Activated CD8-positive, alpha-beta T cell treated with anti-CD3 and anti-CD28 coated beads for 36 hours (primary cell): ENCODE data around the gene CASQ2. TPM values are rescaled to one million over a fixed set of nuclear protein-coding genes. Genes with fewer than 3 reads are reported as not detected.

ENCODE experiments used
- ATAC-seq: fragments of 200-7000 bp; cut with Tn5 transposase; one replicate; pipeline ENCODE4 v1.10.0; 2021; ENCODE audit warnings: mild to moderate bottlenecking, moderate library complexity
- CTCF ChIA-PET: fragments of 350-600 bp; sonication (Branson Sonifier 250); formaldehyde crosslinking; loops from one replicate; lab custom pipeline; 2021; ENCODE audit warnings: antibody characterized with exemption; lab: Charles Lee
- POLR2A ChIA-PET: fragments of 350-600 bp; sonication (Branson Sonifier 250); formaldehyde crosslinking; loops from one replicate; lab custom pipeline; 2021; ENCODE audit warnings: antibody characterized with exemption; lab: Charles Lee
- DNase-seq: peaks from one replicate; pipeline ENCODE4 v3.0.0-alpha.2; 2020
- H3K27ac Mint-ChIP-seq: one replicate; pipeline ENCODE4 v1.8.0; 2021; ENCODE audit warnings: mild to moderate bottlenecking, mixed read lengths
- H3K27me3 Mint-ChIP-seq: one replicate; pipeline ENCODE4 v1.8.0; 2021; ENCODE audit warnings: mixed read lengths
- H3K36me3 Mint-ChIP-seq: one replicate; pipeline ENCODE4 v1.8.0; 2021; ENCODE audit warnings: low read depth, mixed read lengths
- H3K4me1 Mint-ChIP-seq: one replicate; pipeline ENCODE4 v1.8.0; 2021; ENCODE audit warnings: low read depth, mixed read lengths
- H3K4me3 Mint-ChIP-seq: one replicate; pipeline ENCODE4 v1.8.0; 2021; ENCODE audit warnings: mild to moderate bottlenecking, moderate library complexity, mixed read lengths
- H3K9me3 Mint-ChIP-seq: one replicate; pipeline ENCODE4 v1.8.0; 2021; ENCODE audit warnings: mixed read lengths
- CTCF ChIP-seq: fragments of 200-600 bp; IDR thresholded peaks from one replicate; pipeline ENCODE4 v1.8.0; 2022; ENCODE audit warnings: antibody characterized with exemption, mild to moderate bottlenecking
- intact Hi-C: fragments of 100-400 bp; cut with micrococcal nuclease; formaldehyde crosslinking; loops from one replicate; pipeline ENCODE4 v1.10.0; 2022
- total RNA-seq, 2 experiments: library from RNA; stranded (reverse); gene quantifications; one replicate each; pipeline ENCODE4 v1.2.3, GENCODE V29; 2021

Gene CASQ2
- total RNA-seq, 2 experiments from 2014 or later = not detected

GRCh38 chr1:115771094-115771846 is 2.8 kb upstream of the CASQ2 start:
- POLR2A ChIA-PET = no interaction called here
- Mint-ChIP-seq H3K27ac (no peak overlapping the region), H3K36me3 (no peaks in the 10 kb centered on the region), H3K4me3 (no peak overlapping the region), H3K9me3 (no peaks in the 10 kb centered on the region), H3K4me1 (no peaks in the 10 kb centered on the region), H3K27me3 (peaks cover 9% of the 10 kb centered on the region)
- intact Hi-C loops = loop anchor here (5.0 kb wide), 1 partner anchor 54 kb away; no protein-coding TSS in a partner anchor
- no peak for ATAC-seq
- no peak for DNase-seq
- CTCF ChIA-PET = interaction anchor here (0.8 to 2.9 kb wide), 10 partner anchors 9 to 210 kb away, joined by 3 to 12 read pairs (median 3); no protein-coding TSS in a partner anchor
- TF ChIP-seq CTCF = no peak

GRCh38 chr1:115767403-115767802 is 1.1 kb downstream of the CASQ2 start:
- ChIA-PET POLR2A (no interaction called here), CTCF (no interaction called here)
- TF ChIP-seq CTCF = no peak
- intact Hi-C loops = no loop called here
- Mint-ChIP-seq H3K4me1 (no peaks in the 10 kb centered on the region), H3K4me3 (no peak overlapping the region), H3K27me3 (peaks cover 5% of the 10 kb centered on the region), H3K27ac (no peak overlapping the region), H3K9me3 (no peaks in the 10 kb centered on the region), H3K36me3 (no peaks in the 10 kb centered on the region)
- no peak for ATAC-seq
- no peak for DNase-seq

GRCh38 chr1:115765091-115765490 is 3.4 kb downstream of the CASQ2 start:
- no peaks in the 10 kb centered on the region for H3K36me3 Mint-ChIP-seq
- no peak for ATAC-seq
- ChIA-PET CTCF (interaction anchor here (1.0 to 2.4 kb wide), 4 partner anchors 59 to 256 kb away, joined by 3 to 10 read pairs (median 4); no protein-coding TSS in a partner anchor), POLR2A (no interaction called here)
- no peak for TF ChIP-seq CTCF
- peaks cover 4% of the 10 kb centered on the region for H3K27me3 Mint-ChIP-seq
- H3K4me1 Mint-ChIP-seq = no peaks in the 10 kb centered on the region
- DNase-seq = no peak
- no peak overlapping the region for H3K4me3 Mint-ChIP-seq
- no peaks in the 10 kb centered on the region for H3K9me3 Mint-ChIP-seq
- intact Hi-C loops = no loop called here
- no peak overlapping the region for H3K27ac Mint-ChIP-seq

- no peaks in the 10 kb centered on the region for H3K36me3 Mint-ChIP-seq
- ATAC-seq = no peak
- H3K27ac Mint-ChIP-seq = no peak overlapping the region
- H3K4me1 Mint-ChIP-seq = no peaks in the 10 kb centered on the region
- peaks cover 2% of the 10 kb centered on the region for H3K9me3 Mint-ChIP-seq
- intact Hi-C loops = no loop called here
- ChIA-PET CTCF (interaction anchor here (0.9 to 2.4 kb wide), 4 partner anchors 58 to 626 kb away, joined by 3 to 10 read pairs (median 4); no protein-coding TSS in a partner anchor), POLR2A (no interaction called here)
- H3K27me3 Mint-ChIP-seq = peaks cover 4% of the 10 kb centered on the region
- DNase-seq = no peak
- no peak overlapping the region for H3K4me3 Mint-ChIP-seq
- TF ChIP-seq CTCF = no peak
Observed at GRCh38 chr1:115764541-115764940, 4.0 kb downstream of the CASQ2 start.

DNA sequence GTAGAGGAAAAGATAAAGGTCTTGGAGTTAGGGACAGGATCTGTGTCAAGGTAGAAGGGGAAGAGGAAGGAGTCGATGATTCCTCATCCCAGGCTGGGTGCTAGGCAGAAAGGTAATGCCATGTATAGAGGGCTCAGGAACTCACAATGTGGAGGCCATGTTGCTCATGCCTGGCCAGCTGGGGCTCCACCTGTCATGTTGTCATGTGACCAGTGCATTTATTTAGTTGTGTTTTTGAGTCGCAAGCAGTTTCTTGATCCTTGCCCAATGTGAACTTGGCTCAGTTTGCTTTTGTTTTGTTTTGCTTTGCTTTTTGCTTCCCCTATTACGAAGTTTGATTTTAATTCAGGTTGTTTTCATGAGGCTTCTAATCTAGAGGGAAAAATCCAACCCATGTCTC is 5.7 kb downstream of the CASQ2 start:
- H3K9me3 Mint-ChIP-seq = peaks cover 4% of the 10 kb centered on the region
- H3K27ac Mint-ChIP-seq = no peak overlapping the region
- intact Hi-C loops = no loop called here
- H3K27me3 Mint-ChIP-seq = peaks cover 4% of the 10 kb centered on the region
- no peak for TF ChIP-seq CTCF
- ChIA-PET POLR2A (no interaction called here), CTCF (interaction anchor here (1.4 to 2.4 kb wide), 2 partner anchors 9 to 154 kb away, joined by 7 to 10 read pairs; no protein-coding TSS in a partner anchor)
- ATAC-seq (no peak), DNase-seq (no peak)
- no peak overlapping the region for H3K4me3 Mint-ChIP-seq
- no peaks in the 10 kb centered on the region for H3K36me3 Mint-ChIP-seq
- H3K4me1 Mint-ChIP-seq = no peaks in the 10 kb centered on the region
